Activated gamma-delta T cell treated with Interleukin-2 at 50 U/mL for 16 hours (primary cell): Measurements from ENCODE around the gene ARFGEF3.
"Not testable (repeated sequence)": the region's sequence is repeated elsewhere in the genome, so short reads cannot be mapped to it uniquely, and the experiment has no call there.

Experiments used
- DNase-seq: peaks from one replicate; pipeline ENCODE4 v3.0.0-alpha.2; 2020

ARFGEF3 gene

GRCh38 chr6:138175596-138175995, 13.9 kb downstream of the ARFGEF3 start:
- no peak for DNase-seq

- DNase-seq, result no peak
Observed at GRCh38 chr6:138176652-138177232, 15.0 kb downstream of the ARFGEF3 start.

GRCh38 chr6:138182939-138183789, 21.4 kb downstream of the ARFGEF3 start:
- DNase-seq, result no peak

GRCh38 chr6:138183790-138184134, 22.0 kb downstream of the ARFGEF3 start:
- no peak for DNase-seq

- DNase-seq, result no peak
Observed at GRCh38 chr6:138184230-138184629, 22.5 kb downstream of the ARFGEF3 start.

- no peak for DNase-seq
Observed at GRCh38 chr6:138187156-138187555, 25.4 kb downstream of the ARFGEF3 start.

GRCh38 chr6:138188278-138188941, 26.7 kb downstream of the ARFGEF3 start:
- no peak for DNase-seq

GRCh38 chr6:138194287-138194686, 32.5 kb downstream of the ARFGEF3 start:
- DNase-seq, result no peak

GRCh38 chr6:138196122-138196738, 34.5 kb downstream of the ARFGEF3 start:
- DNase-seq, result no peak

GRCh38 chr6:138197570-138197969, 35.8 kb downstream of the ARFGEF3 start:
- no peak for DNase-seq

- DNase-seq, result no peak
Observed at GRCh38 chr6:138198430-138199091, 36.8 kb downstream of the ARFGEF3 start.

- DNase-seq, result no peak
Observed at GRCh38 chr6:138201836-138202235, 40.1 kb downstream of the ARFGEF3 start.

- no peak for DNase-seq
Observed at GRCh38 chr6:138203315-138203714, 41.6 kb downstream of the ARFGEF3 start.

GRCh38 chr6:138204303-138204702, 42.6 kb downstream of the ARFGEF3 start:
- no peak for DNase-seq

GRCh38 chr6:138204792-138205384, 43.1 kb downstream of the ARFGEF3 start:
- no peak for DNase-seq

- no peak for DNase-seq
Observed at GRCh38 chr6:138205437-138206094, 43.8 kb downstream of the ARFGEF3 start.

GRCh38 chr6:138206862-138207261, 45.1 kb downstream of the ARFGEF3 start:
- no peak for DNase-seq

- no peak for DNase-seq
Observed at GRCh38 chr6:138211048-138211581, 49.4 kb downstream of the ARFGEF3 start.

- no peak for DNase-seq
Observed at GRCh38 chr6:138211601-138212000, 49.9 kb downstream of the ARFGEF3 start.

GRCh38 chr6:138212530-138212929, 50.8 kb downstream of the ARFGEF3 start:
- DNase-seq, result not testable (repeated sequence)

- DNase-seq, result no peak
Observed at GRCh38 chr6:138215093-138215782, 53.5 kb downstream of the ARFGEF3 start.
